Measurements from ENCODE around the gene FLNB.

- no peak for TF ChIP-seq POLR2AphosphoS5 (IDR thresholded peaks at IDR 0.05)
- no peak for TF ChIP-seq POLR2A (IDR thresholded peaks at IDR 0.05)
- no peak for TF ChIP-seq CTCF (IDR thresholded peaks at IDR 0.05)
These were observed 195.3 kb downstream of the FLNB start for GRCh38 chr3:58203541-58203940.
